ENCODE results near the gene CSTF3.
"Not testable (repeated sequence)": the region's sequence is repeated elsewhere in the genome, so short reads cannot be mapped to it uniquely, and the experiment has no call there.

CSTF3 gene

GRCh38 chr11:33052231-33052630, 109.0 kb downstream of the CSTF3 start:
- no peak for TF ChIP-seq CTCF (IDR thresholded peaks at IDR 0.05; ENCODE audit: low read depth, low read length)
- DNase-seq (ENCODE audit: extremely low read depth, low read depth): no peak

GRCh38 chr11:33049565-33050408, 111.5 kb downstream of the CSTF3 start:
- not testable (repeated sequence) for DNase-seq (ENCODE audit: extremely low read depth, low read depth)

- not testable (repeated sequence) for DNase-seq (ENCODE audit: extremely low read depth, low read depth)
Observed at GRCh38 chr11:33048701-33049100, 112.6 kb downstream of the CSTF3 start.

GRCh38 chr11:33045551-33046255, 115.6 kb downstream of the CSTF3 start:
- no peak for DNase-seq (ENCODE audit: extremely low read depth, low read depth)

GRCh38 chr11:33044285-33044756, 117.0 kb downstream of the CSTF3 start:
- no peak for DNase-seq (ENCODE audit: extremely low read depth, low read depth)
- no peak for TF ChIP-seq CTCF (IDR thresholded peaks at IDR 0.05; ENCODE audit: low read depth, low read length)

More at GRCh38 chr11:33045551-33046255, 115.6 kb downstream of the CSTF3 start:
- TF ChIP-seq CTCF (IDR thresholded peaks at IDR 0.05; ENCODE audit: low read depth, low read length): no peak

GRCh38 chr11:33043221-33043830, 118.0 kb downstream of the CSTF3 start:
- no peak for DNase-seq (ENCODE audit: extremely low read depth, low read depth)
- TF ChIP-seq CTCF (IDR thresholded peaks at IDR 0.05; ENCODE audit: low read depth, low read length): no peak

GRCh38 chr11:33040862-33041453, 120.3 kb downstream of the CSTF3 start:
- TF ChIP-seq CTCF (IDR thresholded peaks at IDR 0.05; ENCODE audit: low read depth, low read length): no peak
- no peak for DNase-seq (ENCODE audit: extremely low read depth, low read depth)

Measured in AG09319 (cell line).